Neural cell (in vitro differentiated cells): ENCODE measurements around the gene C2CD3. TPM values are rescaled to one million over a fixed set of nuclear protein-coding genes. Genes with fewer than 3 reads are reported as not detected.
A peak's percentile ranks its signal among the peaks of the same experiment; 100 is the strongest.

Experiments
- H2AFZ ChIP-seq: fragments of 200-600, 300-800 bp; sonication (generic), shearing (Covaris generic); 2 replicates; pipeline ENCODE4 v1.6.0; 2014; ENCODE audit warnings: low read depth, mild to moderate bottlenecking, antibody characterized with exemption, low read length, moderate library complexity
- H3F3A ChIP-seq: fragments of 200-600 bp; shearing (Covaris generic); 2 replicates; pipeline ENCODE4 v1.6.1; 2016; ENCODE audit warnings: mild to moderate bottlenecking, moderate library complexity, mixed read lengths, antibody characterized with exemption, low read length; ENCODE audit not compliant: insufficient read depth, poor library complexity, severe bottlenecking
- H3K27ac ChIP-seq: fragments of 200-600, 300-800 bp; sonication (generic), shearing (Covaris generic); 2 replicates; pipeline ENCODE4 v1.5.1; 2014; ENCODE audit warnings: mild to moderate bottlenecking, low read length, moderate library complexity
- H3K27me3 ChIP-seq: fragments of 300-800, 200-600 bp; sonication (generic), shearing (Covaris generic); 2 replicates; pipeline ENCODE4 v1.6.0; 2014; ENCODE audit warnings: mild to moderate bottlenecking, low read depth, low read length, moderate library complexity; ENCODE audit not compliant: insufficient read depth
- H3K36me3 ChIP-seq: fragments of 300-800, 200-600 bp; sonication (generic), shearing (Covaris generic); 2 replicates; pipeline ENCODE4 v1.5.1; 2014; ENCODE audit warnings: mild to moderate bottlenecking, antibody characterized with exemption, low read length, moderate library complexity; ENCODE audit not compliant: insufficient read depth
- H3K4me2 ChIP-seq: fragments of 300-800, 200-600 bp; sonication (generic), shearing (Covaris generic); 2 replicates; pipeline ENCODE4 v1.6.0; 2014; ENCODE audit warnings: mild to moderate bottlenecking, low read length
- H3K4me3 ChIP-seq: fragments of 300-800, 200-600 bp; sonication (generic), shearing (Covaris generic); 2 replicates; pipeline ENCODE4 v1.5.1; 2014; ENCODE audit warnings: mild to moderate bottlenecking, low read length, moderate library complexity
- H3K79me2 ChIP-seq: fragments of 200-600 bp; shearing (Covaris generic); replicated peaks from 2 replicates; pipeline ENCODE4 v1.6.0; 2014; ENCODE audit warnings: mild to moderate bottlenecking, low read length, moderate library complexity; ENCODE audit not compliant: insufficient read depth
- H3K9ac ChIP-seq: fragments of 300-800, 200-600 bp; sonication (generic), shearing (Covaris generic); 2 replicates; pipeline ENCODE4 v1.6.1; 2016; ENCODE audit warnings: mild to moderate bottlenecking, low read length, mixed read lengths
- H3K9me2 ChIP-seq: fragments of 200-600 bp; shearing (Covaris generic); 2 replicates; pipeline ENCODE4 v1.6.1; 2016; ENCODE audit warnings: mild to moderate bottlenecking, low read length, mixed read lengths; ENCODE audit not compliant: insufficient read depth
- H3K9me3 ChIP-seq: fragments of 200-600, 300-800 bp; sonication (generic), shearing (Covaris generic); 2 replicates; pipeline ENCODE4 v1.6.1; 2016; ENCODE audit warnings: mild to moderate bottlenecking, mixed run types, low read length, moderate library complexity, mixed read lengths
- H4K20me1 ChIP-seq: fragments of 200-600 bp; shearing (Covaris generic); 2 replicates; pipeline ENCODE4 v1.6.1; 2016; ENCODE audit warnings: mild to moderate bottlenecking, mixed run types; ENCODE audit not compliant: insufficient read depth
- EP300 ChIP-seq: fragments of 450-650 bp; conservative IDR thresholded peaks from 2 replicates; pipeline ENCODE4 v1.6.1; 2014; ENCODE audit warnings: antibody characterized with exemption, mild to moderate bottlenecking, moderate library complexity; ENCODE audit not compliant: poor library complexity, severe bottlenecking
- EZH2 ChIP-seq: fragments of 200-600, 300-800 bp; shearing (Covaris generic), sonication (generic); IDR thresholded peaks from 2 replicates; pipeline ENCODE4 v1.6.1; 2014; ENCODE audit warnings: antibody characterized with exemption, low read length, borderline replicate concordance, mild to moderate bottlenecking; ENCODE audit not compliant: insufficient read depth, poor library complexity, severe bottlenecking
- MXI1 ChIP-seq: fragments of 450-650 bp; conservative IDR thresholded peaks from 2 replicates; pipeline ENCODE4 v1.6.1; 2014; ENCODE audit warnings: antibody characterized with exemption, mild to moderate bottlenecking; ENCODE audit not compliant: poor library complexity, severe bottlenecking
- POLR2AphosphoS5 ChIP-seq: IDR thresholded peaks from 2 replicates; pipeline ENCODE4 v1.6.1; 2012
- RAD21 ChIP-seq: fragments of 450-650 bp; conservative IDR thresholded peaks from 2 replicates; pipeline ENCODE4 v1.6.1; 2014; ENCODE audit warnings: antibody characterized with exemption, mild to moderate bottlenecking, moderate library complexity
- SMC3 ChIP-seq: fragments of 450-650 bp; conservative IDR thresholded peaks from 2 replicates; pipeline ENCODE4 v1.6.1; 2014; ENCODE audit warnings: antibody characterized with exemption, mild to moderate bottlenecking, moderate library complexity; ENCODE audit not compliant: poor library complexity
- TAF1 ChIP-seq: IDR thresholded peaks from 2 replicates; pipeline ENCODE4 v1.6.1; 2012; ENCODE audit warnings: low read depth
- polyA minus RNA-seq: library from RNA; depleted of rRNA, polyadenylated mRNA; stranded (reverse); fragments of >200 nt; gene quantifications from 2 replicates; pipeline ENCODE4 v1.2.3, GENCODE V29; 2014
- polyA plus RNA-seq: library from polyadenylated mRNA; depleted of rRNA; stranded (reverse); fragments of >200 nt; gene quantifications from 2 replicates; pipeline ENCODE4 v1.2.3, GENCODE V29; 2014
- TF ChIP-seq, protein P1 (sequence below): fragments of 450-650 bp; IDR thresholded peaks from 2 replicates; pipeline ENCODE4 v1.5.1; 2014; ENCODE audit warnings: antibody characterized with exemption, mild to moderate bottlenecking, moderate library complexity; ENCODE audit not compliant: poor library complexity, severe bottlenecking
- TF ChIP-seq, protein P2 (sequence below): IDR thresholded peaks from 2 replicates; pipeline ENCODE4 v1.6.1; 2012; ENCODE audit warnings: borderline replicate concordance

The C2CD3 gene, protein sequence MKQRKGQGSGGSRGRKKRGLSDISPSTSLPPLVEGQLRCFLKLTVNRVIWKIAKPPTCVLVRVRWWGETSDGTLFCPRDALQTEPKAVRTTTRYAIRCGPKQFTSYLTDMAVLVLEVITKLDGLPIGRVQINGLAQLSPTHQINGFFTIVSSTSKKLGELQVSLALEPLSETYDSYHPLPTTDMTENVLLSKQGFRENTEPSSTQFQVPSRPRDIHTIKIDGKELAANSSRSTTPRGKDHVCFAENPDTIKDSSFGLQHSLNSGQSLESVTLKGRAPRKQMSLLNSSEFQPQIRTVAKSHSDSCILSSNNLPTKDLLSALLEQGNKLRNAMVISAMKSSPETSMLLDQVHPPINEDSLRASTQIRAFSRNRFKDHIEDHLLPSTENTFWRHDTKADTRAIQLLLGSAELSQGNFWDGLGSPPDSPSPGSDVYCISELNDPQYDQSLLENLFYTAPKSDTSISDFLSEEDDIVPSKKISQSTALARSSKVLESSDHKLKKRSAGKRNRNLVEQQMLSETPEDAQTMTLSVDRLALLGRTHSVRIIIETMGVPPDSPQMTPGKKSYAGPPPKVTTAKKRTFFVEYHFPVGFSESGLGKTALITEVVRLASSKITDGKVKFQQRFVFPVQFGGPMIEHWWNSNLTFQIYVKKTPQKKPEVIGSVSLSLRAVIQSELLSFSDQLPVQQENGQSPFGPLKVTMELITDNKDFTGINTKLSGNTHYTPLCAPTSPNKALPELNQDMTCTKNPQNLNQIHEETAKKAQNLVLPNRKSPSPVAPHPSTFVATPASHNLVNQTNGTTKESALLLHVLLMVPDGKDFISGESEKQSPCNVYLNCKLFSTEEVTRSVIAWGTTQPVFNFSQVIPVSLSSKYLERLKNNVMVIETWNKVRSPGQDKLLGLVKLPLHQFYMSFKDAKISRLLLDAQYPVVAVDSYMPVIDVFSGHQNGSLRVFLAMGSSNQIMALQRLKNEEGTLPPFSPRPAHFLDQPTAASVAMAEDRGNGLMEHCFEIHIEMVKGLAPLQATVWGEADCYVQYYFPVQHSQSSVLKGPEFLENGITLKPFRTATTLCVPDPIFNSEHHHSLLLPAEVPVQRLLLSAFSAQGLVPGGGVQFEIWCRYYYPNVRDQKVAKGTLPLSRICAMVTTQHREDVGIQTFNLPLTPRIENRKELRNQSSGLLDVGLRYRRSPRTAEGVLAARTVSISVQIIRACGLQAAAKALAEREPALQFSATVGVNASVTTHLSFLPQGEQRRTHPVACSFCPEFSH (N-terminal part only)
- 11.4 and 13.2 TPM in 2 replicates for polyA plus RNA-seq
- polyA minus RNA-seq = 42.3 and 43.1 TPM in 2 replicates

DNA sequence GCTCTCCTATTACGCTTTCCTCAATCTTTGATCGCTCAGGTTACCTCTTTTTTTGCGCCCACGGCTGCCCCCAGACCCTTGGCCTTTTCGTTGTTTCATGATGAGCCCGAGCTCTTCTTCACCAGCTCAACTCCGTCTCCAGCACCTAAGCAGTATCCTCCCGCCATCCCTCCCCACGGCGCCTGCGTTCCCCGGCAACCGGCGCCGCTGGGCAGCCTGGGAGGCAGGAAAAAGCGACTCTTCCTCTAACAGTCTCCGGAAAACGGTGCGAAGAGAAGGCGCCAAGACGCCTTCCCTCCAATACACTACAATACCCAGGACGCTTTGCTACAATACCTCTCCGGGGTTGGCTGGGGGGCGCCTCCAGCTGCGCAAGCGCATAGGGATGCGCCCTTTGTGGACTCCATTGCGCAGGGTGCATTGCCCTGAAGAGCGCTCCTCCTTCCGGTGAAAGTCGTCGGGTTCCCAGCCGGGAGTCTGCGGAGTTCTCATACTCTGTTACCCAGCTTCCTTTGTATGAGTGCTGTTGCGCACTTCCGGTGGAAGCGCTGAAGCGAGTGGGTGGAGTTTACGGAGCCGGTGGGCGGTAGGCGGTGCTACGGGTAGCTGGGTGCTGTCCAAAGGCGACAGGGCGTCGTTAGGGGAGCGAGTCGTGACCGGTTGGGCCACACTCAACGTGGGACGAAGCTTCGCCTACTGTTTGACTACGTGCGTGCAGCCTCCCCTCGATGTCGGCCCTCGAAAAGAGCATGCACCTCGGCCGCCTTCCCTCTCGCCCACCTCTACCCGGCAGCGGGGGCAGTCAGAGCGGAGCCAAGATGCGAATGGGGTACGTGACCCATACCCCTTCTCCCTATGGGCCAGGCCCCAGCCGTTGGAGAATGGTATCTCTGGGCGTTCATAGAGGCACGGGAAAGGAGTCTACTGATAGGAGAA is at the start of gene C2CD3, which contains the start of gene PPME1:
Gene C2CD3 (minus strand): TSS at position 309 of the 936 bp plus-strand sequence. CDS start 210 bp downstream, at position 99.
Gene PPME1 (plus strand): TSS at position 596 of the 936 bp plus-strand sequence. CDS start 133 bp downstream, at position 729.
- H3K9me2 ChIP-seq = no peaks in the 10 kb centered on the region
- H3K27me3 ChIP-seq = no peaks in the 10 kb centered on the region
- peak within 1 kb of the TSS; percentile 82 for H3K4me2 ChIP-seq
- peak within 1 kb of the TSS; percentile 87 for H3K27ac ChIP-seq
- H4K20me1 ChIP-seq = no peaks in the 10 kb centered on the region
- TF ChIP-seq EP300 = peak; percentile 55
- peak; percentile 80 for TF ChIP-seq TAF1
- TF ChIP-seq, protein P1, sequence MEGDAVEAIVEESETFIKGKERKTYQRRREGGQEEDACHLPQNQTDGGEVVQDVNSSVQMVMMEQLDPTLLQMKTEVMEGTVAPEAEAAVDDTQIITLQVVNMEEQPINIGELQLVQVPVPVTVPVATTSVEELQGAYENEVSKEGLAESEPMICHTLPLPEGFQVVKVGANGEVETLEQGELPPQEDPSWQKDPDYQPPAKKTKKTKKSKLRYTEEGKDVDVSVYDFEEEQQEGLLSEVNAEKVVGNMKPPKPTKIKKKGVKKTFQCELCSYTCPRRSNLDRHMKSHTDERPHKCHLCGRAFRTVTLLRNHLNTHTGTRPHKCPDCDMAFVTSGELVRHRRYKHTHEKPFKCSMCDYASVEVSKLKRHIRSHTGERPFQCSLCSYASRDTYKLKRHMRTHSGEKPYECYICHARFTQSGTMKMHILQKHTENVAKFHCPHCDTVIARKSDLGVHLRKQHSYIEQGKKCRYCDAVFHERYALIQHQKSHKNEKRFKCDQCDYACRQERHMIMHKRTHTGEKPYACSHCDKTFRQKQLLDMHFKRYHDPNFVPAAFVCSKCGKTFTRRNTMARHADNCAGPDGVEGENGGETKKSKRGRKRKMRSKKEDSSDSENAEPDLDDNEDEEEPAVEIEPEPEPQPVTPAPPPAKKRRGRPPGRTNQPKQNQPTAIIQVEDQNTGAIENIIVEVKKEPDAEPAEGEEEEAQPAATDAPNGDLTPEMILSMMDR = peak; percentile 71
- TF ChIP-seq, protein P2, sequence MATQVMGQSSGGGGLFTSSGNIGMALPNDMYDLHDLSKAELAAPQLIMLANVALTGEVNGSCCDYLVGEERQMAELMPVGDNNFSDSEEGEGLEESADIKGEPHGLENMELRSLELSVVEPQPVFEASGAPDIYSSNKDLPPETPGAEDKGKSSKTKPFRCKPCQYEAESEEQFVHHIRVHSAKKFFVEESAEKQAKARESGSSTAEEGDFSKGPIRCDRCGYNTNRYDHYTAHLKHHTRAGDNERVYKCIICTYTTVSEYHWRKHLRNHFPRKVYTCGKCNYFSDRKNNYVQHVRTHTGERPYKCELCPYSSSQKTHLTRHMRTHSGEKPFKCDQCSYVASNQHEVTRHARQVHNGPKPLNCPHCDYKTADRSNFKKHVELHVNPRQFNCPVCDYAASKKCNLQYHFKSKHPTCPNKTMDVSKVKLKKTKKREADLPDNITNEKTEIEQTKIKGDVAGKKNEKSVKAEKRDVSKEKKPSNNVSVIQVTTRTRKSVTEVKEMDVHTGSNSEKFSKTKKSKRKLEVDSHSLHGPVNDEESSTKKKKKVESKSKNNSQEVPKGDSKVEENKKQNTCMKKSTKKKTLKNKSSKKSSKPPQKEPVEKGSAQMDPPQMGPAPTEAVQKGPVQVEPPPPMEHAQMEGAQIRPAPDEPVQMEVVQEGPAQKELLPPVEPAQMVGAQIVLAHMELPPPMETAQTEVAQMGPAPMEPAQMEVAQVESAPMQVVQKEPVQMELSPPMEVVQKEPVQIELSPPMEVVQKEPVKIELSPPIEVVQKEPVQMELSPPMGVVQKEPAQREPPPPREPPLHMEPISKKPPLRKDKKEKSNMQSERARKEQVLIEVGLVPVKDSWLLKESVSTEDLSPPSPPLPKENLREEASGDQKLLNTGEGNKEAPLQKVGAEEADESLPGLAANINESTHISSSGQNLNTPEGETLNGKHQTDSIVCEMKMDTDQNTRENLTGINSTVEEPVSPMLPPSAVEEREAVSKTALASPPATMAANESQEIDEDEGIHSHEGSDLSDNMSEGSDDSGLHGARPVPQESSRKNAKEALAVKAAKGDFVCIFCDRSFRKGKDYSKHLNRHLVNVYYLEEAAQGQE = peak; percentile 68
- peak; percentile 6 for TF ChIP-seq RAD21
- no peak for TF ChIP-seq SMC3
- TF ChIP-seq EZH2 = no peak
- TF ChIP-seq MXI1 = peak; percentile 78
- TF ChIP-seq POLR2AphosphoS5 = peak; percentile 94
- H3K79me2 ChIP-seq = peaks cover 75% of the 10 kb centered on the region
- no peaks in the 10 kb centered on the region for H3K9me3 ChIP-seq
- peak within 1 kb of the TSS; percentile 75 for H3K4me3 ChIP-seq
- peak within 1 kb of the TSS; percentile 81 for H3K9ac ChIP-seq
- H2AFZ ChIP-seq = peak within 1 kb of the TSS; percentile 80
- H3F3A ChIP-seq = no peaks in the 10 kb centered on the region
- no peaks in the 10 kb centered on the region for H3K36me3 ChIP-seq
